HuH-7 (cell line): Measurements from ENCODE around the gene PPP1R9B.
A peak's percentile ranks its signal among the peaks of the same experiment; 100 is the strongest.

Experiments
- DNase-seq: peaks from one replicate; pipeline ENCODE4 v3.0.0; 2011; ENCODE audit warnings: low spot score

The PPP1R9B gene

DNA sequence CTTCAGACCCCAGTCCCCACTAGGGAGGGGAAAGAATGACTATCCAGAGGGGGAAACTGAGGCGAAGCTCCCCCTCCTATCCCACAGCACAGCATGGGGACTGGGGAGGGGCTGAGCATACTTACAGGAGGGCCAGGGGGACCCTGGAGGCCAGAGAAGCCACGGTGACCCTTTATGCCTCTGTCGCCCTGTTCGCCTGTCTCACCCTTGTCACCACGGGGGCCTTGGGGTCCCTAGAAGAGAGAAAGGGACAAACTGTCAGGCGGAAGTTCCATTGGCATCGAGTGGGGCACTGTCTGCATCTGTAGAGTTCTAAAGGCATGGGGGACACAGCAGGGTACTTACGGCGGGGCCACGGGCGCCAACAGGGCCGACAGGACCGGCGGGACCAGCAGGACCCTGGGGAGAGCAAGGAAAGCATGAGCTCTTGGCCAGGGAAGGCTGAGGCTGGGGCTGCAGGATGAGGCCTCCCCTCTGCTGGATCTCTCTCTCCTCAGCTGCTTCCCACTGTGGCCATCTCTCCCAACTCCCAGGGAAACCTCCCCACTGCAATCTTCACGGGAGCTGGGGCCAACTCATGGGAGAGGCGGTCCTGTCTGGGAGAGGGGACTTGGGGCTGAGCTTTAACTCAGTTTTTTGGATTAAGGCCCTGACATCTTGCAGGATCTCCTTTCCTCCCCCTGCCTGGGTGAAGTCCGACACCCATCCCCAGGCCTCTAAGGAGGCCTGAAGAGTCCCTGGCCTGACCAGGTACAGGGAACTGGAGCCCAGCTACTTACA, 37.5 kb upstream of the PPP1R9B start:
- DNase-seq, result no peak

DNA sequence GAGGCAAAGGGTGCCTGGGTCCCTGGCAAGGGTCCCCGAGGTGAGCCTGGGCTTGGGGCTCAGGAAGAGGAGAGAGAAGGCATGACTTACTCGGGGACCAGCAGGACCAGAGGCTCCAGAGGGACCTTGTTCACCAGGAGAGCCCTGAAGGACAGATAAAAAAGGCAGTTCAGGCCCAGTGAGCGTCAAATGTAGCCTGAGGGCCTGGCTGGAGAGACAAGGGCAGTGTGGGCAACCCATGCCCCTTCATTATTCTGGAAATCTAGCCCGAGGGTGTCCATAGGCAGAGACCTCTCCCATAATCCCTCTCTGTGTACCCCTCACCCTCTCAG, 36.9 kb upstream of the PPP1R9B start:
- no peak for DNase-seq

DNA sequence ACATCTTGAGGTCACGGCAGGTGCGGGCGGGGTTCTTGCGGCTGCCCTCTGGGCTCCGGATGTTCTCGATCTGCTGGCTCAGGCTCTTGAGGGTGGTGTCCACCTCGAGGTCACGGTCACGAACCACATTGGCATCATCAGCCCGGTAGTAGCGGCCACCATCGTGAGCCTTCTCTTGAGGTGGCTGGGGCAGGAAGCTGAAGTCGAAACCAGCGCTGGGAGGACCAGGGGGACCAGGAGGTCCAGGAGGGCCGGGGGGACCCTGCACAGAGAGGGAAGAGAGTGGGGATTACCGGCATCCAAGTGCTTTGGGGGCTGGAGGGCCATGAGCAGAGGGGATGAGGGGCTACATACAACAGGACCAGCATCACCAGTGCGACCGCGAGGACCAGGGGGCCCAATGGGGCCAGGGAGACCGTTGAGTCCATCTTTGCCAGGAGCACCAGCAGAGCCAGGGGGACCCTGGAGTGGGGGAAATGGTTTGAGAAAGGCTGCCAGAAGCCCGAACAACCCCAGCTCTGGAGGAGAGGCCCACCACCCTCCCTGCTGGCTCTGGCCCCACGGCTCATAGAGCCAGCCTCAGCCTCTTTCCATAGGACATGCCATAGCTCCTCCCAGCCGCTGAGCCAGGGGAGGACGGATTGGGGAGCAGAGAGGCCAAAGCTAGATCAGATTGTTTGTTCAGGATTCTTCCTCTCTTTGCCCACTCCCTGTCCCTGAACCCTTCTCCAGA, 36.4 kb upstream of the PPP1R9B start:
- no peak for DNase-seq

DNA sequence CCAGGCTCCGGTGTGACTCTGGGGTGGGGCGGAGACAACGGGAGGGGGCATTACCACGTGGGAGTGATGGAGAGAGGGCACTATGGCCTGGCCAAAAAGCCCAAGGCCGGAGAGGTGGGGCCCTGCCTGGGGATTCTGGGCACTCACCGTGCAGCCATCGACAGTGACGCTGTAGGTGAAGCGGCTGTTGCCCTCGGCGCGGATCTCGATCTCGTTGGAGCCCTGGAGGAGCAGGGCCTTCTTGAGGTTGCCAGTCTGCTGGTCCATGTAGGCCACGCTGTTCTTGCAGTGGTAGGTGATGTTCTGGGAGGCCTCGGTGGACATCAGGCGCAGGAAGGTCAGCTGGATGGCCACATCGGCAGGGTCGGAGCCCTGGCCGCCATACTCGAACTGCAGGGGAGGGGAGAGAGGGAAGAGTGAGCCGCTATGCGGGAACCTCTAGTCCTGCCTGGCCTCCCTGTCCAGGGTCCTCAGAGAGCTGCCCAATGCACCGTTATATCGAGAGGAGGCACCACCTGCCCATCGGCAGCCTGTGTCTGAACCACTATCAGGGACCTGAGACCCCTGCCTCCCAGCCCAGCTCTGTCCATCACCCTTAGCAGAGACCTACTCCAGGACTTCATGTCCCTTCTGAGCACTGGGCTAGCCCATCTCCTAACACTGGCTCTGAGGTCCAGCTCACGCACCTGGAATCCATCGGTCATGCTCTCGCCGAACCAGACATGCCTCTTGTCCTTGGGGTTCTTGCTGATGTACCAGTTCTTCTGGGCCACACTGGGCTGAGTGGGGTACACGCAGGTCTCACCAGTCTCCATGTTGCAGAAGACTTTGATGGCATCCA, 35.4 kb upstream of the PPP1R9B start:
- no peak for DNase-seq

DNA sequence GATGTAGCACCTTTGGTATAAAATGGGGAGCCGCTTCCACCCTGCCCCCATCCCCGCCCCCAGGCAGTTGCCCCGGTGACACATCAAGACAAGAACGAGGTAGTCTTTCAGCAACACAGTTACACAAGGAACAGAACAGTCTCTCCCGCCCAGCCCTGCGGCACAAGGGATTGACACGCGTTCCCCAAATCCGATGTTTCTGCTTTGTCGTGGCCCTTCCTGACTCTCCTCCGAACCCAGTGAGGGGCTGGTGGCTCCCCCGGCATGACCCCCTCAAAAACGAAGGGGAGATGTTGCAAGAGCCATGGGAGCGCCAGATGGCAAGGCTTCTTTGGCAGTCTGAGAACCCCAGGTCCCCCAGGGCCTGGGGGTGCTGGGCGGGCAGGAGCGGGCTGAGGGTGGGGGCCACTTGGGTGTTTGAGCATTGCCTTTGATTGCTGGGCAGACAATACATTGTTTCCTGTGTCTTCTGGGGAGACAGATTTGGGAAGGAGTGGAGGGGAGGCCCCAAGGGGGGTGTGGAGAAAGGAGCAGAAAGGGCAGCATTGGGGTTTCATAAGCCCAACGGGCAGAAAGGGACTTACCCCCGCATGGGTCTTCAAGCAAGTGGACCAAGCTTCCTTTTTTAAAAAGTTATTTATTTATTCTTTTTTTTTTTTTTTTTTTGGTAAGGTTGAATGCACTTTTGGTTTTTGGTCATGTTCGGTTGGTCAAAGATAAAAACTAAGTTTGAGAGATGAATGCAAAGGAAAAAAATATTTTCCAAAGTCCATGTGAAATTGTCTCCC, 34.3 kb upstream of the PPP1R9B start:
- no peak for DNase-seq

DNA sequence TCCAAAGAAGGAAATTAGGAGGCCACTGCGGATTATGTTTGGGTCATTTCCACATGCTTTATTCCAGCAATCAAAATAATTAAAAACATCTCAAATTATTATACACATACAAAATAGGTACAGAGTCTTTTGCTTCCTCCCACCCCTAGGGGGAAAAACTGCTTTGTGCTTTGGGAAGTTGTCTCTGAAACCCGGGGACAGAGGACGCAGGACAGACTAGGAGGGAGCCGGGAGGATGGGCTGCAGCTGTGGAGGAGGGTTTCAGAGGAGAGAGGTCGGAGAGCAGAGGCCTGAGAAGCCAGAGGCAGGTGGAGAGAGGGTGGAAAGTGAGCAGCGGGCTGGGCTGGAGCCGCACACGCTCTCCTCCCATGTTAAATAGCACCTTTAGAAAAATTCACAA, 33.6 kb upstream of the PPP1R9B start:
- no peak for DNase-seq

DNA sequence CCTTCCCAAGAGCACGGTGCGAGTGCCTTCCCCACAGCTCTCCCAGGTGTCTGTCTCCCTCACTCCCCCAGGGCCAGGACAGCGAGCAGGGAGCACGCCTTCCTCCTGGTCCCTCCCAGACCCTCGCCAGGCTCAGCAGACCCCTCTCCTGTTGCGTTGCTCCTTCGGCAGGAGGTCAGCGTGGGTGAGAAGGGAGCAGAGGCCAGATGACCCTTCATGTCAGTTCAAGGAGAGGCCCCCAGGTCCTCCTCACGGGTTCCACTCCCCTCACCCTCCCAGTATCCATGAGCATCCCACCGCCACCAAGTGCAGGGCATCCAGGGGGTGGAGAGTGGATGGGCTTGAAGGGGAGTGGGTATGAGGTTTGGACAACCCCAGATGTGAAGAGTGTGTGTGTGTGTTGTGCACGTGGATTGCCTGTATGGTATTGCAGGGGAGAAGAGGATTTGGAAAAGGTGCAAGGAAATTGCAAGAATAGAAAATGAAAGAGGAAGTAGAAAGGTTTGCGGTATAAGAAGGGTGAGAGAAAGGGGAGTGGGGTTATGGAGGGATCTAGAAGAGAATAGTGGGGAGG, 33.0 kb upstream of the PPP1R9B start:
- no peak for DNase-seq

DNA sequence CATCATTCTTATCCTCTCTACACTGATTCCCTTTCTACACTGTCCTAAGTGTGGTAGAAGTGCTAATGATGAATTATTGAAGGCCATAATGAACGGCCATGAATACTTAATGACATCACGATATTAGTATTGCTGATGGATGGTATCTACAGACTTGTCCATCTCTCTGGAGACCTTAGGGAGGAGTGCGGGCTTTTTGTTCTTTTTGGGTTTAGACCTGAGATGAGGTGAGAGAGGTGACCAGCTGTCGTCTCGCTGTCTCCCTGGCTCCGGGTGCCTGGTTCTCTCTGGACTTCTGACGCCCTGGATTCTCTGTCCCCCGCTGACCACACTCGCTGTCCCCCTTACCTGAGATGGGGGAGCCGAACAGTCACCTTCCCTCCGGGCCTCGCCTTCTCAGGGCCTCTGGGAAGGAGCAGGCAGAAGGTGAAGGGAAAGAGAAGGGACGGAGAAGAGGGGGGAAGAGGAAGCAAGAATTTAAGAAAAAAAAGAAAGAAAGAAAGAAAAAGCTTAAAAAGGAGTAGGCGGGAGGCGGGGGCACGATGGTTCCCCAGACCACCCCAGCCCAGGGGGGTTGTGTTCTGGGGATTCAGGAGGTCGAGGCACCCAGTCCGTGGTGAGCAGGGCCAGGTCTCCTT, 32.4 kb upstream of the PPP1R9B start:
- DNase-seq, result no peak

DNA sequence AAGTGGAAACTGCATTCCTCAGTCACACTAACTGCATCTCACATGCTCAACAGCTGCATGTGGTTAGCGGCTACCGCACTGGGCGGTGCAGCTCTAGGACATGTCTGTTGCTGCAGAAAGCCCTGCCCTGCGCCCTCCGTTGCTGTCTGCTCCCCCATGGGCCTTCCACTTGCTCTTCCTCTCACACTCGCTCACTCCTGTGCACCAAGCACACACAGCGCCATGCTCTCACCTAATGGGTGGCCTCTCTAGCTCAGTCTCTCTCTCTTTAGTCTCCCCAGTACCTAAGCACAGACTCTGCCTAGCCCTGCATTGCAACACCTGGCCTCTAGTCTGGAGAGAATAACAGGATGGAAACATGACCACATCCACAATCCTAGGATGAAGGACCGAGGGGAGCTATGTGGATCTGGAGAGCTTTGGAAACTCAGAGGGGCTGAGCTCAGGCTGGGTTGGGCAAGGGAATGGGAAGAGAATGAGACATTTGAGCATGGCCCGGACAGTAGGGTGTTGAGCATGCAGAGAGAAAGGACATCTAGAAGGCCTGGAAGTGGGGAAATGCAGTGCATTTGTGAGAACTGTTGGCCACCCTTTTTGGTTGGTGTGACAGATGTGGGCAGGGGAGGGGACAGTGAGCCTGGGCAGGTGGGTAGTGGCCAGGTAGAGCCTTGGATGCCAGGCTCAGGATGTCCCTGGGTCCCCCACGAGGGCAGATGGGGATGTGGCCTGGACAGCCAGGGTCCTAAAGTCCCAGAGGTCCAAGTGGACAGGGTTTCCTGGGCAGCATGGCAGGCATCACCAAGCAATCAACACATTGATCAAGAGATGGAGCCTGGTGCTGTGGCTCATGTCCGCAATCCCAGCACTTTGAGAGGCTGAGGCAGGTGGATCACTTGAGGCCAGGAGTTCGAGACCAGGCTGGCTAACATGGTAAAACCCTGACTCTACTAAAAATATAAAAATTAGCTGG, 31.4 kb upstream of the PPP1R9B start:
- peak; percentile 48 for DNase-seq

DNA sequence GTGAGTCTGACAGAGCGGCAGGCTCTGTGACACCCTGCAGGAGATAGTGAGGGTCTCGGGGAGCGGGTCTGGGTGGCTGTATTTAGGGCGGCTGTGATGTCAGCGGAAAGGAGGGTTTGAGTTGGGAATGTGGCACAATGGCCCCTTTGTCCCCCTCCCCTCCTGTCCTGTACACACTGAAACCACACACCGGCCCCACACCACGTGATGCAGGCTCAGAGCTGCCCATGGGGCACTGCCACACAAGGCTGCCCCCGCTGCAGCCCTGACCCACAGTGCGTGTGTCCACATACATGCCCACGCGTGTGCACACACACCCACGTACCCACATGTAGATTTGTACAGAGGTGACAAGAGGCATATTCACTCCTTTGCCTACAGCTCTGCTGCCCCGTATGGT, 30.7 kb upstream of the PPP1R9B start:
- DNase-seq, result no peak

DNA sequence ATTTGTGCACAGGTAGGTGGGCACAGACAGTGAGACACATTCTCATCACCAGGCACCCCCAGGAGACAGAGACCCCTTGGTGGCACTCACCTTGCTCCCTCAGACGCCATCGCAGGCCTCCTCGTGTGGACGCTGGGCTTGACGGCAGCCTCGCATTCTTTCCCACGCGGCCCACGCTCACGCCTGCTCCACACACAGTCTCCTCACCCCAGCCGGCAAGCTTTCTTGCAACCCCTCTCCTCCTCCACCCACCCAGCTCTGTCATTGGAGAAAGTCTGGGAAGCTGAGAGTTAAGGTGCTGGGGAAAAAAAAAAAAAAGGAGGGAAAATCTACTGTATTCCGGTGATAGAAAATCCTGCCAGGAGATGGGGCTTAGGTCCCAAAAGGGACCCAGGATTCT, 30.1 kb upstream of the PPP1R9B start:
- DNase-seq, result no peak

DNA sequence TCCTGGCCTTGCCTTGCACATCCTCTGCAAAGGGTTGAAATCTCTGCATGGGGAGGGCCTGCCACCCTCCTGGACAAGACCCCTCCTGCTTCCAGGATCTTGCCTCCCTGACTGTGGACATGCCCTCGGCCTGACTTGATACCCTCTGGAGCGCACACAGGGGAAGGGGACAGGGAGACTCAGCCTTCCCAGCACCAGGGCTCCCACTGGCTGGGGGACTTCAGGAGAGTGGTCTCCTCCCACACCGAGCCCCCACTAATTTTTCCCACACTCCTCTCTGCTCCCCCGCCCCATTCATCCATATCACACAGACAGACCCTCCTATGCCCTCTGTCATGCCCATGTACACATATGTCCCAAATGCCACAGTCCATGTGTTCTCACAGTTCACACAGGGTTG, 29.6 kb upstream of the PPP1R9B start:
- no peak for DNase-seq

DNA sequence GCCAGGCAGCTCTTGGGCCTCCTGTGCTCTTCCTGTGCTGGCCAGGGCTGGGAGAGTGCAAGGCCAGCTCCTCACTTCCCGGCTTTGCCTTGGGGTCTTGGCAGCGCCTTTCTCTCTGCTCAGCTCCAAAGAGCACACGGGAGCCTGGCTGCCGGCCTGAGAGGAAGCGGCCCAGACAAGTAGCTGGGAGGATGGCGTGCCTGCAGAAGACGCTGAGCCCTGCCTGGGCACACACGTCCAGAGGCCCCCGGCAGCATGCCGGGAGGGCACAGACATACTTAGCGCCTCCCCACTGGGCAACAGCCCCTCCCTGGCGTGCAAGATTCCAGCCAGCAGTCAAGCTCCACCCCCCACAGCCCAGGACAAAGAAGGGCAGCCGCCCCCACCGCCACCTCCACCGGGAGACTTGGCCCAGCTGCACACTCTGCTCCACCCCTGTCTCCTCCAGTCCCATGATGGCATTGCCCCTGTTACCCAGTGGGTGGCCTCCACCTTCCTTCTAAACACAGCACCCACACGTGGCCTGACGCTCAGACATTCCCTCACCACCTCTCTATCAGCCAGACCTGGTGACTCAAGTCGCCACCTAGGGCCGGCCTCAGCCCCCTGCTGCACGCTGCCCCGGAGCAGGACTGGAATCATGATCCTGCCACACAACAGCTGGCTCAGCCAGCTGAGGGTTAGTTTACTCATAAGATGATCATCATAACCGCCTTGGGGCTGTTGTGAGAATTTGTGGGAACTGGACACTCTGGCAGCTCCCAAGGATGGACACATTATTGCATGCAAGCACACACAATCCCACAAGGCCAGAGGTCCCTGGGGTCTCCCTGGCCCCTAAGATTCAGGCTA, 27.7 kb upstream of the PPP1R9B start:
- DNase-seq, result peak; percentile 93

DNA sequence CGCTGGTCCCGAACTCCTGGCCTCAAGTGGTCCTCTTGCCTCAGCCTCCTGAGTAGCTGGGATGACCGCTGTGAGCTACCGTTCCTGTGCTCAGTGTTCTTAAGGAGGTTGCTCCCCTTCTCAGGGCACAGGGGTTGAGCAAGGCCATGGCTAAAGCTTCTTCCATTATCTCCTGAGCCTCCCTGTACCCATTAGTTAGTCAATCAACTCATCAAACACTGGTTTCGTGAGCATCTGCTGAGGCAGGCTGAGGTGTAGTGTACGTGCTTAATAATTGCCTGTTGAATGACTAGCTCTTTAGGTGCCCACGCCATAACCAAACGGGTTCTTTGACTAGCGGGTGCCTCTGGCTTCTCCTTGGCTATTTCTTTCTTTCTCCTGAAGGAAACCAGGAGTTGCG, 27.0 kb upstream of the PPP1R9B start:
- DNase-seq, result no peak

DNA sequence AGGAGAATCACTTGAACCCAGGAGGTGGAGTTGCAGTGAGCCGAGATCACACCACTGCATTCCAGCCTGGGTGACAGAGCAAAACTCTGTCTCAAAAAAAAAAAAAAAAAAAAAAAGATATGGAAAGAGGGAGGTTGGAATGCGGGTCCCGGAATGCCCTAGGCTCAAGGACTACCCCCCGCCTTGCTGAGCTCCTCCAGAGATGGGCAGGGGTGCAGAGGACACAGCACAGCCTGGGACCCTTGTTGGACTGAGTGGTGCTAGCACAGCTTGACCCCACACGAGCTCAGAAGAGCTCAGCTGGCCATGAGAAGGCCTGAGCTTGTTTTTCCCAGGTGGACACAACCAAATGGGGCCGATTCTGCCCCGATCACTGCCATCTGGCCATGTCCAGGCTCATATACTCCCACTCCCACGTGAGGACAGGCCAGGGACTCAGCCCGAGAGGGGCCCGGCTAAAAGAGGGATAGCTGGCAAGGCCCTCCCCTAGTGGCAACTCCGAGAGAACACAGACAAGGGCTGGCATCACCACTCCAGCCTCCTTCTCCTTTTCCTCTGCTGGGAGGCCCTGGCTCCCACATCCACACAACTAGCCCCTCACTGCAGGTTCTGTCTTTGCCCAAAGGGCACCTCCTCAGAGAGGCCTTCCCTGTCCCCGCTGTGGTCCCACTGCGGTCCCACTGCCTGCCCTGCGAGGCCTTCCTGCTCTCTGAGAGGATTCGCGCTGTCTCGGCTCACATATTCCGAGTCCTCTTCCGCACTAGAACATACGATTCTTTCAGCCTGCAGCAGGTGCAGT, 26.3 kb upstream of the PPP1R9B start:
- DNase-seq, result no peak

DNA sequence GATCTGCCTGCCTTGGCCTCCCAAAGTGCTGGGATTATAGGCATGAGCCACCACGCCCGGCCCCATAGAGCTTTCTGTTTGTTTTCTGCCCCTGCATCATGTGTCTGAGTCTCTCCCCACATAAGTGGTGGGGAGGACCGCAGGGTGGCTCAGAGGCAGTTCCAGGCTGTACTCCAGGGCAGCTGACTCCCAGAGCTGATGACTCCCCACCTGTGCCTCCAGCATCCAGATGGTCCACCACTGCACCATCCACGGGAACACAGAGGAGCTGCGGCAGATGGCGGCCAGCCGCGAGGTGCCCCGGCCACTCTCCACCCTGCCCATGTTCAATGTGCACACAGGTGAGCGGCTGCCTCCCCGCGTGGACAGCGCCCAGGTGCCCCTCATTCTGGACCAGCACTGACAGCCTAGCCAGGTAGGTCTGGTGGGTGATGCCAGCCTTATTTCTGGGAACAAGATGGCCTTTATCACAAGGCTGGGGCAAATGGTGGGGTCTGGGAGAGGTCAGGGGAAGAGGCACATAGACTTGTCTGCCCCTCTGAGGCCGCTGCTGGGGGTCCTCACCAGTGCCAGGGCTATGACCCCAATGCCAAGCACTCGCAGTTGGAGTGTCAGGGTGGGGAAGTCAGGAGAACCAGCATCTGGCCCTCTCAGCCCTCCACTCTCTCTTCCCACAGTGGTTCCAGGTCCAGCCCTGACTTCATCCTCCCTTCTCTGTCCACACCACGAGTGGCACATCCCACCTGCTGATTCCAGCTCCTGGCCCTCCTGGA, 24.7 kb upstream of the PPP1R9B start:
- DNase-seq, result no peak

DNA sequence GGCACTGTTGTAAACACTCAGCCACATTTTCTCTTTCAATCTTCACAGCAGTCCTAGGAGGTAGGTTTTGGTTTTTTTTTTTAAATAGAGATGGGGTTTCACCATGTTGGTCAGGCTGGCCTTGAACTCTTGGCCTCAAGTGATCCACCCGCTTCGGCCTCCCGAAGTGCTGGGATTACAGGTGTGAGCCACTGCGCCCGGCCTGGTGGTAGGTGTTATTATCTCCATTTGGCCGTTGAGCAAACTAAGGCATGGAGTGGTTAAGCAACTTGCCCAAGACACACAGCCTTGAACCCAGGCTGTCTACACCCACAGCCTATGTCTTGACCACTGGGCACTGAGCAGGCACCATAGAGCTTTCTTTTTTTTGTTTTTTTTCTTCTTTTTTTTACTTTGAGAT, 24.0 kb upstream of the PPP1R9B start:
- no peak for DNase-seq
